Activated T-cell treated with anti-CD3 and anti-CD28 coated beads for 4 hours (primary cell): ENCODE measurements around the gene MED15.
"Not testable (repeated sequence)": the region's sequence is repeated elsewhere in the genome, so short reads cannot be mapped to it uniquely, and the experiment has no call there.

Experiments
- DNase-seq: peaks from one replicate; pipeline ENCODE4 v3.0.0-alpha.2; 2020

The MED15 gene

GRCh38 chr22:20483771-20484170 is 23.6 kb upstream of the MED15 start:
- no peak for DNase-seq

GRCh38 chr22:20484948-20485683 is 22.3 kb upstream of the MED15 start:
- no peak for DNase-seq

GRCh38 chr22:20486229-20486628 is 21.2 kb upstream of the MED15 start:
- no peak for DNase-seq

- no peak for DNase-seq
Measured at GRCh38 chr22:20487715-20488114, 19.7 kb upstream of the MED15 start.

GRCh38 chr22:20488946-20489345 is 18.5 kb upstream of the MED15 start:
- no peak for DNase-seq

- DNase-seq: no peak
Measured at GRCh38 chr22:20490183-20490940, 17.0 kb upstream of the MED15 start.

- no peak for DNase-seq
Measured at GRCh38 chr22:20490941-20491307, 16.5 kb upstream of the MED15 start.

GRCh38 chr22:20491346-20491745 is 16.1 kb upstream of the MED15 start:
- DNase-seq: no peak

- no peak for DNase-seq
Measured at GRCh38 chr22:20494978-20495860, 12.2 kb upstream of the MED15 start, which contains the start of gene KLHL22. Gene KLHL22 (minus strand): TSS chr22:20495795. CDS start chr22:20489211, 6,584 bp downstream.

- peak; percentile 84 for DNase-seq
Measured at GRCh38 chr22:20495861-20496681, 11.3 kb upstream of the MED15 start.

- DNase-seq: no peak
Measured at GRCh38 chr22:20497426-20497825, 10.0 kb upstream of the MED15 start.

GRCh38 chr22:20498913-20499312 is 8.5 kb upstream of the MED15 start:
- no peak for DNase-seq

GRCh38 chr22:20499769-20500168 is 7.6 kb upstream of the MED15 start:
- DNase-seq: no peak

GRCh38 chr22:20503816-20504215 is 3.6 kb upstream of the MED15 start:
- DNase-seq: no peak

- not testable (repeated sequence) for DNase-seq
Measured at GRCh38 chr22:20504293-20504922, 3.0 kb upstream of the MED15 start.

GRCh38 chr22:20506543-20507252 is 712 bp upstream of the MED15 start:
- no peak for DNase-seq

GRCh38 chr22:20508067-20508755 is 801 bp downstream of the MED15 start:
- DNase-seq: not testable (repeated sequence)

GRCh38 chr22:20508815-20509271 is 1.4 kb downstream of the MED15 start:
- DNase-seq: no peak

- peak; percentile 60 for DNase-seq
Measured at GRCh38 chr22:20509344-20510047, 2.1 kb downstream of the MED15 start.
